Neural cell (in vitro differentiated cells): ENCODE measurements around the gene SACM1L.

Source experiments
- CTCF ChIP-seq: fragments of 450-650 bp; IDR thresholded peaks from 2 replicates; pipeline ENCODE4 v1.5.1; 2014; ENCODE audit warnings: antibody characterized with exemption, mild to moderate bottlenecking, moderate library complexity; ENCODE audit not compliant: poor library complexity, severe bottlenecking
- EZH2 ChIP-seq: fragments of 200-600, 300-800 bp; shearing (Covaris generic), sonication (generic); IDR thresholded peaks from 2 replicates; pipeline ENCODE4 v1.6.1; 2014; ENCODE audit warnings: antibody characterized with exemption, low read length, borderline replicate concordance, mild to moderate bottlenecking; ENCODE audit not compliant: insufficient read depth, poor library complexity, severe bottlenecking
- POLR2AphosphoS5 ChIP-seq: IDR thresholded peaks from 2 replicates; pipeline ENCODE4 v1.6.1; 2012

GRCh38 chr3:45684327-45684892 lies 4.8 kb upstream of the SACM1L start:
- no peak for TF ChIP-seq CTCF
- no peak for TF ChIP-seq POLR2AphosphoS5
- no peak for TF ChIP-seq EZH2
